GM23338 (cell line): Measurements from ENCODE around the gene ICE1. TPM values are rescaled to one million over a fixed set of nuclear protein-coding genes. Genes with fewer than 3 reads are reported as not detected.
"Not testable (repeated sequence)": the region's sequence is repeated elsewhere in the genome, so short reads cannot be mapped to it uniquely, and the experiment has no call there.

Source experiments
- ATAC-seq: fragments of 200-7000 bp; cut with Tn5 transposase; 3 replicates; pipeline ENCODE4 v1.9.1; 2020
- DNase-seq: peaks from one replicate; pipeline ENCODE4 v3.0.0-alpha.2; 2015; ENCODE audit warnings: low spot score
- H2AFZ ChIP-seq: fragments of 200-600 bp; sonication (generic); 2 replicates; pipeline ENCODE4 v1.8.0; 2016; ENCODE audit warnings: antibody characterized with exemption, mild to moderate bottlenecking, moderate library complexity
- H3F3A ChIP-seq: fragments of 200-600 bp; sonication (generic); replicated peaks from 2 replicates; pipeline ENCODE4 v1.8.0; 2017; ENCODE audit warnings: antibody characterized with exemption, mixed run types, low read depth
- H3K27ac ChIP-seq: fragments of 200-600 bp; sonication (generic); 2 replicates; pipeline ENCODE4 v1.6.1; 2016; ENCODE audit warnings: low read depth
- H3K27me3 ChIP-seq: fragments of 200-600 bp; sonication (generic); 2 replicates; pipeline ENCODE4 v1.8.0; 2016; ENCODE audit warnings: mild to moderate bottlenecking, mixed run types, moderate library complexity; ENCODE audit not compliant: insufficient read depth
- H3K36me3 ChIP-seq: fragments of 200-600 bp; sonication (generic); 2 replicates; pipeline ENCODE4 v1.8.0; 2016; ENCODE audit warnings: mild to moderate bottlenecking; ENCODE audit not compliant: insufficient read depth
- H3K4me1 ChIP-seq: fragments of 200-600 bp; sonication (generic); 2 replicates; pipeline ENCODE4 v1.8.0; 2016; ENCODE audit warnings: mild to moderate bottlenecking, moderate library complexity; ENCODE audit not compliant: insufficient read depth
- H3K4me2 ChIP-seq: fragments of 200-600 bp; sonication (generic); 2 replicates; pipeline ENCODE4 v1.7.1; 2017; ENCODE audit warnings: mixed run types
- H3K4me3 ChIP-seq: fragments of 200-600 bp; sonication (generic); 2 replicates; pipeline ENCODE4 v1.6.1; 2016; ENCODE audit warnings: mixed run types
- H3K79me2 ChIP-seq: fragments of 200-600 bp; sonication (generic); replicated peaks from 2 replicates; pipeline ENCODE4 v1.8.0; 2017; ENCODE audit warnings: mild to moderate bottlenecking; ENCODE audit not compliant: insufficient read depth
- H3K9me2 ChIP-seq: fragments of 200-600 bp; sonication (generic); 2 replicates; pipeline ENCODE4 v1.8.0; 2017; ENCODE audit not compliant: insufficient read depth
- H4K20me1 ChIP-seq: fragments of 200-600 bp; sonication (generic); replicated peaks from 2 replicates; pipeline ENCODE4 v1.8.0; 2017; ENCODE audit warnings: mild to moderate bottlenecking; ENCODE audit not compliant: insufficient read depth
- H3K27ac Mint-ChIP-seq: 2 replicates; pipeline ENCODE4 v1.8.0; 2020; ENCODE audit warnings: inconsistent platforms, mild to moderate bottlenecking, moderate library complexity, mixed read lengths
- H3K27me3 Mint-ChIP-seq: 3 replicates; pipeline ENCODE4 v1.8.0; 2022; ENCODE audit warnings: low read depth, mild to moderate bottlenecking, moderate library complexity, mixed read lengths, inconsistent platforms; ENCODE audit not compliant: insufficient read depth, poor library complexity
- H3K36me3 Mint-ChIP-seq: 3 replicates; pipeline ENCODE4 v1.8.0; 2021; ENCODE audit warnings: low read depth, mild to moderate bottlenecking, inconsistent platforms, moderate library complexity, mixed read lengths
- H3K4me1 Mint-ChIP-seq: 3 replicates; pipeline ENCODE4 v1.8.0; 2020; ENCODE audit warnings: mild to moderate bottlenecking, inconsistent platforms, mixed read lengths
- H3K4me3 Mint-ChIP-seq: 3 replicates; pipeline ENCODE4 v1.8.0; 2021; ENCODE audit warnings: moderate library complexity, mild to moderate bottlenecking, inconsistent platforms, mixed read lengths
- H3K9me3 Mint-ChIP-seq: 3 replicates; pipeline ENCODE4 v1.8.0; 2020; ENCODE audit warnings: moderate library complexity, mild to moderate bottlenecking, inconsistent platforms, mixed read lengths
- CREB1 ChIP-seq: fragments of 250-450 bp; sonication (Bioruptor Pico); IDR thresholded peaks from 2 replicates; pipeline ENCODE4 v1.5.0; 2020; ENCODE audit warnings: low read depth, mild to moderate bottlenecking, moderate library complexity
- CTCF ChIP-seq, 2 experiments: fragments of 200-600 bp in 1 of 2; sonication (generic) in 1 of 2; conservative IDR thresholded peaks; 2 replicates each; pipeline versions ENCODE4 v1.5.1 to v1.6.1; 2016 to 2017; ENCODE audit warnings: antibody characterized with exemption in 2 of 2, low read depth in 2 of 2, mild to moderate bottlenecking in 2 of 2, moderate library complexity in 1 of 2
- EZH2 ChIP-seq: fragments of 200-600 bp; sonication (generic); IDR thresholded peaks from one replicate; pipeline ENCODE4 v1.8.0; 2017; ENCODE audit warnings: antibody characterized with exemption, mild to moderate bottlenecking, low read depth; ENCODE audit not compliant: unreplicated experiment
- JUNB ChIP-seq: IDR thresholded peaks from one replicate; pipeline ENCODE4 v1.6.1; 2016; ENCODE audit warnings: antibody characterized with exemption; ENCODE audit not compliant: unreplicated experiment
- NANOG ChIP-seq: IDR thresholded peaks from 2 replicates; pipeline ENCODE4 v1.6.1; 2016; ENCODE audit warnings: antibody characterized with exemption, borderline replicate concordance
- REST ChIP-seq: IDR thresholded peaks from one replicate; pipeline ENCODE4 v1.6.1; 2018; ENCODE audit warnings: antibody characterized with exemption; ENCODE audit not compliant: unreplicated experiment
- polyA plus RNA-seq: library from polyadenylated mRNA; unstranded; fragments of >200 nt; fragmentation: Nextera tagmentation; extraction: Ambion mirVana; gene quantifications from 2 replicates; pipeline ENCODE4 v1.2.1, GENCODE V29; 2016
- total RNA-seq: library from RNA; depleted of rRNA; stranded (reverse); fragments of >200 nt; shearing (Covaris generic); gene quantifications from 2 replicates; pipeline ENCODE4 v1.2.3, GENCODE V29; 2014
- TF ChIP-seq, protein P1 (sequence below): IDR thresholded peaks from 2 replicates; pipeline ENCODE4 v1.6.1; 2016; ENCODE audit warnings: antibody characterized with exemption

Gene ICE1
- total and polyA plus RNA-seq, 2 experiments from 2014 or later, result 59.5 to 65.1 TPM

DNA sequence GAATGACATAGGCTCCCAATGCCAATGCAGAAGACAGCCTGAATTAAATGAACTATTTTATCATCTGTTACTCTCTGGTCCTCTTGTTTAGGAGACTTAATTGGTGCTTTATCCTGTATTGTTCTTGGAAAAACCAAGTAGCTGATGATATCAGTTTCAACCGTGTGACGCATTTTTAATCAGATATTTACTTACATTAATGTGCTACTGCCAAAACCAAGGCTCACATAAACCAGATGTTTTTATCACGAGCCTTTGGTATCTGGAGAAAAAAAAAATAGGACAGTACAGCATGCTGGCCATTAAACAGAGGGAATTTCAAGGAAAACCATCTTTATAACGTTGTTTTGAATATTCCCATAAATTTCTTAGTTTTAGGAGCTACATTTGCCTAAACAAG, 90.1 kb downstream of the ICE1 start (continued):
- TF ChIP-seq REST, result no peak
- TF ChIP-seq JUNB, result no peak
- no peak for TF ChIP-seq CTCF (conservative IDR thresholded peaks at IDR 0.05; ENCODE audit: low read depth in 2 of 2)
- TF ChIP-seq NANOG, result no peak
- TF ChIP-seq, protein P1, sequence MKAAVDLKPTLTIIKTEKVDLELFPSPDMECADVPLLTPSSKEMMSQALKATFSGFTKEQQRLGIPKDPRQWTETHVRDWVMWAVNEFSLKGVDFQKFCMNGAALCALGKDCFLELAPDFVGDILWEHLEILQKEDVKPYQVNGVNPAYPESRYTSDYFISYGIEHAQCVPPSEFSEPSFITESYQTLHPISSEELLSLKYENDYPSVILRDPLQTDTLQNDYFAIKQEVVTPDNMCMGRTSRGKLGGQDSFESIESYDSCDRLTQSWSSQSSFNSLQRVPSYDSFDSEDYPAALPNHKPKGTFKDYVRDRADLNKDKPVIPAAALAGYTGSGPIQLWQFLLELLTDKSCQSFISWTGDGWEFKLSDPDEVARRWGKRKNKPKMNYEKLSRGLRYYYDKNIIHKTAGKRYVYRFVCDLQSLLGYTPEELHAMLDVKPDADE, result no peak
- TF ChIP-seq EZH2, result no peak

- H3K4me3 Mint-ChIP-seq, H3F3A ChIP-seq, H3K27me3 ChIP-seq, DNase-seq, H3K79me2 ChIP-seq, H3K36me3 ChIP-seq, H3K4me3 ChIP-seq, H2AFZ ChIP-seq, H3K27me3 Mint-ChIP-seq, H4K20me1 ChIP-seq, ATAC-seq: not testable (repeated sequence)
- Histone ChIP-seq H3K4me1 (peaks cover 27% of the 10 kb centered on the region), H3K4me2 (peak overlapping the region; percentile 28; the same call in 1 of the 2 replicates), H3K9me2 (peaks cover 13% of the 10 kb centered on the region), H3K27ac (peak overlapping the region; percentile 95)
- TF ChIP-seq NANOG, result peak; percentile 59; the same call in 1 of the 2 replicates
- Mint-ChIP-seq H3K36me3 (peaks cover 33% of the 10 kb centered on the region), H3K9me3 (peaks cover 23% of the 10 kb centered on the region), H3K4me1 (peaks cover 26% of the 10 kb centered on the region), H3K27ac (peak overlapping the region; percentile 94)
Measured at GRCh38 chr5:5520622-5521021, 98.1 kb downstream of the ICE1 start.

- TF ChIP-seq CREB1, result no peak
- H3K4me2 ChIP-seq, result peak overlapping the region; percentile 28
- H3K27ac Mint-ChIP-seq, result peak overlapping the region; percentile 92
Measured at GRCh38 chr5:5521029-5521428, 98.6 kb downstream of the ICE1 start.

More at GRCh38 chr5:5521029-5521428, 98.6 kb downstream of the ICE1 start:
- Histone ChIP-seq H3K4me1 (peaks cover 27% of the 10 kb centered on the region), H3K36me3 (no peaks in the 10 kb centered on the region), H3K4me3 (no peak overlapping the region), H3K79me2 (no peaks in the 10 kb centered on the region), H4K20me1 (no peaks in the 10 kb centered on the region), H3K27ac (peak overlapping the region; percentile 95), H2AFZ (no peak overlapping the region), H3K9me2 (peaks cover 17% of the 10 kb centered on the region), H3F3A (no peaks in the 10 kb centered on the region), H3K27me3 (no peaks in the 10 kb centered on the region)
- no peak overlapping the region for H3K4me3 Mint-ChIP-seq
- H3K27me3 Mint-ChIP-seq, result peaks cover 4% of the 10 kb centered on the region
- peaks cover 26% of the 10 kb centered on the region for H3K4me1 Mint-ChIP-seq
- ATAC-seq, result peak; percentile 34; the same call in 1 of the 3 replicates
- peaks cover 19% of the 10 kb centered on the region for H3K9me3 Mint-ChIP-seq
- DNase-seq, result no peak
- H3K36me3 Mint-ChIP-seq, result peaks cover 29% of the 10 kb centered on the region
